OCI-LY3 (cell line): Measurements from ENCODE around the gene COX17.

Source experiments
- CTCF ChIP-seq: fragments of 200-600, 300-600 bp; sonication (generic); IDR thresholded peaks from 2 replicates; pipeline ENCODE4 v1.5.1; 2014; ENCODE audit warnings: antibody characterized with exemption, low read length, low read depth
- EZH2phosphoT487 ChIP-seq: fragments of 200-600 bp; shearing (Covaris generic); IDR thresholded peaks from 2 replicates; pipeline ENCODE4 v1.6.1; 2018; ENCODE audit warnings: antibody characterized with exemption, mixed run types, low read depth

- TF ChIP-seq CTCF, result no peak
- TF ChIP-seq EZH2phosphoT487, result no peak
These were observed 41.0 kb downstream of the COX17 start for GRCh38 chr3:119636249-119636648.
